Measurements from ENCODE around the gene KIDINS220. TPM values are rescaled to one million over a fixed set of nuclear protein-coding genes. Genes with fewer than 3 reads are reported as not detected.

Gene KIDINS220
- total RNA-seq, 1 experiment from 2014 or later = 29.3 TPM

DNA sequence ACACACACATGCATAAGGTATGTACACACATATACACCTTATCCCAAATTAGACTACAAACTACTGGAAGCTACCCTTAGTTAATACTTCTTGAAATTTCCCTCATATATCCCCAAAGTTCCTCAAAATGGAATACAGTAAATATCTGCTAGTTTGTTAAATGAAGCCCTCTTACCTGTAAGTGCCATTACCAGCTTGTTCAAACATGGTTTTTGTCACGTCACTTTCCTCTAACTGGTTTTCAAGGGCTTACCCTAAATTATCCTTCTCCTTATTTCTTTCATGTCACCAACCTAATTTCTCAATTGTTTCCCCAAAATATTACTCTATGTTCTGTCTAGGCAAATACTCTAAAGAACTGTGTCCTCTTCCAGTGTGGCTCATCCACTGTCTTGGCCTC is 24.4 kb upstream of the KIDINS220 start:
- H4K5ac ChIP-seq (ENCODE audit: insufficient read length, low read depth, low read length) = no peak overlapping the region

More for the DNA sequence above, 24.4 kb upstream of the KIDINS220 start:
- Histone ChIP-seq H2BK5ac (ENCODE audit: insufficient read length, low read length) (no peak overlapping the region), H3K18ac (ENCODE audit: insufficient read length, low read depth, low read length) (no peak overlapping the region), H4K20me1 (ENCODE audit: control insufficient read depth, insufficient read depth, insufficient read length) (no peaks in the 10 kb centered on the region), H2AFZ (ENCODE audit: low read length) (no peak overlapping the region), H3K23ac (ENCODE audit: insufficient read length, low read depth, low read length) (no peak overlapping the region), H4K91ac (ENCODE audit: insufficient read length, low read depth, low read length) (no peak overlapping the region), H3K9me3 (ENCODE audit: control insufficient read depth, low read depth, low read length) (no peaks in the 10 kb centered on the region), H3K79me2 (ENCODE audit: insufficient read depth, low read length) (no peaks in the 10 kb centered on the region), H3K56ac (ENCODE audit: insufficient read length, low read depth, low read length) (no peak overlapping the region), H2AK5ac (ENCODE audit: insufficient read length, low read length) (no peak overlapping the region), H4K8ac (replicated peaks; ENCODE audit: insufficient read length, low read depth, low read length) (no peak overlapping the region), H2BK15ac (ENCODE audit: low read depth, low read length) (no peak overlapping the region), H3K14ac (ENCODE audit: insufficient read depth, low read length) (no peak overlapping the region), H3K4me1 (ENCODE audit: insufficient read depth, low read length) (no peaks in the 10 kb centered on the region), H2BK120ac (ENCODE audit: low read depth, low read length, poor library complexity, severe bottlenecking) (no peak overlapping the region), H3K4ac (ENCODE audit: low read depth, low read length) (no peak overlapping the region), H3K27ac (ENCODE audit: insufficient read length, low read depth, low read length) (no peak overlapping the region), H3T11ph (ENCODE audit: low read length) (no peak overlapping the region), H2BK12ac (ENCODE audit: insufficient read length, low read depth, low read length) (no peak overlapping the region), H3K4me2 (ENCODE audit: insufficient read depth, insufficient read length, low read length) (no peak overlapping the region), H2BK20ac (ENCODE audit: low read depth, low read length, poor library complexity, severe bottlenecking) (no peak overlapping the region), H3K9ac (ENCODE audit: extremely low read depth, insufficient read length, low read length) (no peak overlapping the region), H3K79me1 (ENCODE audit: insufficient read depth, low read depth, low read length, poor library complexity, severe bottlenecking) (no peaks in the 10 kb centered on the region), H3K27me3 (ENCODE audit: insufficient read depth, low read length) (no peaks in the 10 kb centered on the region), H3K23me2 (ENCODE audit: insufficient read length, low read depth, low read length, poor library complexity, severe bottlenecking) (no peaks in the 10 kb centered on the region)
- Mint-ChIP-seq H3K27me3 (ENCODE audit: low read depth) (no peaks in the 10 kb centered on the region), H3K36me3 (ENCODE audit: insufficient read depth in 1 of 3, low read depth in 3 of 3) (peaks cover 0 to 5% (median 1%) of the 10 kb centered on the region in 3 experiments; a peak in 3 of 7 replicates), H3K4me3 (no peak overlapping the region), H3K9me3 (no peaks in the 10 kb centered on the region), H3K4me1 (no peaks in the 10 kb centered on the region), H3K27ac (no peak overlapping the region)
- TF ChIP-seq, protein P1, sequence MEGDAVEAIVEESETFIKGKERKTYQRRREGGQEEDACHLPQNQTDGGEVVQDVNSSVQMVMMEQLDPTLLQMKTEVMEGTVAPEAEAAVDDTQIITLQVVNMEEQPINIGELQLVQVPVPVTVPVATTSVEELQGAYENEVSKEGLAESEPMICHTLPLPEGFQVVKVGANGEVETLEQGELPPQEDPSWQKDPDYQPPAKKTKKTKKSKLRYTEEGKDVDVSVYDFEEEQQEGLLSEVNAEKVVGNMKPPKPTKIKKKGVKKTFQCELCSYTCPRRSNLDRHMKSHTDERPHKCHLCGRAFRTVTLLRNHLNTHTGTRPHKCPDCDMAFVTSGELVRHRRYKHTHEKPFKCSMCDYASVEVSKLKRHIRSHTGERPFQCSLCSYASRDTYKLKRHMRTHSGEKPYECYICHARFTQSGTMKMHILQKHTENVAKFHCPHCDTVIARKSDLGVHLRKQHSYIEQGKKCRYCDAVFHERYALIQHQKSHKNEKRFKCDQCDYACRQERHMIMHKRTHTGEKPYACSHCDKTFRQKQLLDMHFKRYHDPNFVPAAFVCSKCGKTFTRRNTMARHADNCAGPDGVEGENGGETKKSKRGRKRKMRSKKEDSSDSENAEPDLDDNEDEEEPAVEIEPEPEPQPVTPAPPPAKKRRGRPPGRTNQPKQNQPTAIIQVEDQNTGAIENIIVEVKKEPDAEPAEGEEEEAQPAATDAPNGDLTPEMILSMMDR (conservative IDR thresholded peaks at IDR 0.05) = no peak
- DNase-seq = no peak
- no CpG with 5 or more reads among the region's 1 CpG for WGBS (ENCODE audit: extremely low coverage, insufficient read length, low lambda C conversion rate)
